ENCODE results near the gene RDX. TPM values are rescaled to one million over a fixed set of nuclear protein-coding genes. Genes with fewer than 3 reads are reported as not detected.

The RDX gene
- total and polyA plus RNA-seq, 2 of the 8 experiments (the other 6 are each of a cell fraction or from before 2014, with no cell fraction given), result 27.4 to 100 TPM

- TF ChIP-seq TAF7 (optimal IDR thresholded peaks at IDR 0.05; ENCODE audit: borderline replicate concordance, low read depth, low read length) (no peak), NANOG (IDR thresholded peaks at IDR 0.05; ENCODE audit: insufficient read depth, low read depth, low read length, poor library complexity, severe bottlenecking) (no peak)
These were observed 154.6 kb downstream of the RDX start (continued) for GRCh38 chr11:110141812-110142211.

Data from H1 (cell line).